Neuron (in vitro differentiated cells): Measurements from ENCODE around the gene C9.
"Not testable (repeated sequence)": the region's sequence is repeated elsewhere in the genome, so short reads cannot be mapped to it uniquely, and the experiment has no call there.

ENCODE experiments used
- H2AFZ ChIP-seq: one replicate; pipeline ENCODE4 v1.6.1; 2013; ENCODE audit warnings: low read depth, mild to moderate bottlenecking, inconsistent platforms, low read length, moderate library complexity
- H3K27me3 ChIP-seq: one replicate; pipeline ENCODE4 v1.6.1; 2013; ENCODE audit warnings: low read length; ENCODE audit not compliant: insufficient read depth
- H3K36me3 ChIP-seq: one replicate; pipeline ENCODE4 v1.6.1; 2013; ENCODE audit warnings: low read length; ENCODE audit not compliant: insufficient read depth
- H3K4me1 ChIP-seq: one replicate; pipeline ENCODE4 v1.6.1; 2013; ENCODE audit warnings: low read length; ENCODE audit not compliant: insufficient read depth
- H3K4me3 ChIP-seq: 2 replicates; pipeline ENCODE4 v1.5.1; 2013; ENCODE audit warnings: mild to moderate bottlenecking, low read length, moderate library complexity
- H3K9me3 ChIP-seq: one replicate; pipeline ENCODE4 v1.6.1; 2013; ENCODE audit warnings: low read length

C9 gene

GRCh38 chr5:39337252-39337915 is 26.9 kb downstream of the C9 start:
- Histone ChIP-seq H3K9me3 (no peaks in the 10 kb centered on the region), H3K36me3 (no peaks in the 10 kb centered on the region), H3K27me3 (no peaks in the 10 kb centered on the region), H2AFZ (no peak overlapping the region), H3K4me1 (no peaks in the 10 kb centered on the region), H3K4me3 (no peak overlapping the region)

- H3K4me3 ChIP-seq, H3K27me3 ChIP-seq, H3K9me3 ChIP-seq, H3K36me3 ChIP-seq, H3K4me1 ChIP-seq, H2AFZ ChIP-seq: not testable (repeated sequence)
Measured at GRCh38 chr5:39334296-39334695, 30.0 kb downstream of the C9 start.

- no peak overlapping the region for H2AFZ ChIP-seq
- H3K36me3 ChIP-seq: no peaks in the 10 kb centered on the region
- no peak overlapping the region for H3K4me3 ChIP-seq
- no peaks in the 10 kb centered on the region for H3K27me3 ChIP-seq
- no peaks in the 10 kb centered on the region for H3K9me3 ChIP-seq
- H3K4me1 ChIP-seq: no peaks in the 10 kb centered on the region
Measured at GRCh38 chr5:39333104-39333503, 31.2 kb downstream of the C9 start.

GRCh38 chr5:39331861-39332381 is 32.4 kb downstream of the C9 start:
- no peaks in the 10 kb centered on the region for H3K4me1 ChIP-seq
- H3K36me3 ChIP-seq: no peaks in the 10 kb centered on the region
- H3K9me3 ChIP-seq: no peaks in the 10 kb centered on the region
- no peak overlapping the region for H3K4me3 ChIP-seq
- no peak overlapping the region for H2AFZ ChIP-seq
- H3K27me3 ChIP-seq: no peaks in the 10 kb centered on the region

- Histone ChIP-seq H3K36me3 (no peaks in the 10 kb centered on the region), H3K4me3 (no peak overlapping the region), H3K27me3 (no peaks in the 10 kb centered on the region), H3K9me3 (no peaks in the 10 kb centered on the region), H2AFZ (no peak overlapping the region), H3K4me1 (no peaks in the 10 kb centered on the region)
Measured at GRCh38 chr5:39328731-39329130, 35.6 kb downstream of the C9 start.

- Histone ChIP-seq H3K36me3 (no peaks in the 10 kb centered on the region), H3K27me3 (no peaks in the 10 kb centered on the region), H2AFZ (no peak overlapping the region), H3K9me3 (no peaks in the 10 kb centered on the region), H3K4me1 (no peaks in the 10 kb centered on the region), H3K4me3 (no peak overlapping the region)
Measured at GRCh38 chr5:39323542-39323941, 40.8 kb downstream of the C9 start.

GRCh38 chr5:39319395-39319794 is 44.9 kb downstream of the C9 start:
- H3K9me3 ChIP-seq: no peaks in the 10 kb centered on the region
- H2AFZ ChIP-seq: no peak overlapping the region
- H3K27me3 ChIP-seq: no peaks in the 10 kb centered on the region
- no peaks in the 10 kb centered on the region for H3K4me1 ChIP-seq
- no peaks in the 10 kb centered on the region for H3K36me3 ChIP-seq
- H3K4me3 ChIP-seq: no peak overlapping the region

GRCh38 chr5:39316464-39316863 is 47.8 kb downstream of the C9 start:
- H3K4me1 ChIP-seq, H3K36me3 ChIP-seq, H3K4me3 ChIP-seq, H2AFZ ChIP-seq, H3K27me3 ChIP-seq, H3K9me3 ChIP-seq: not testable (repeated sequence)

GRCh38 chr5:39315995-39316394 is 48.3 kb downstream of the C9 start:
- Histone ChIP-seq H3K4me1 (no peaks in the 10 kb centered on the region), H3K36me3 (no peaks in the 10 kb centered on the region), H2AFZ (no peak overlapping the region), H3K4me3 (no peak overlapping the region), H3K9me3 (no peaks in the 10 kb centered on the region), H3K27me3 (no peaks in the 10 kb centered on the region)

- Histone ChIP-seq H2AFZ (no peak overlapping the region), H3K36me3 (no peaks in the 10 kb centered on the region), H3K4me3 (no peak overlapping the region), H3K4me1 (no peaks in the 10 kb centered on the region), H3K27me3 (no peaks in the 10 kb centered on the region), H3K9me3 (no peaks in the 10 kb centered on the region)
Measured at GRCh38 chr5:39314591-39314990, 49.7 kb downstream of the C9 start.

GRCh38 chr5:39309534-39309933 is 54.8 kb downstream of the C9 start:
- Histone ChIP-seq H3K4me1 (no peaks in the 10 kb centered on the region), H3K4me3 (no peak overlapping the region), H3K27me3 (no peaks in the 10 kb centered on the region), H3K9me3 (no peaks in the 10 kb centered on the region), H3K36me3 (no peaks in the 10 kb centered on the region), H2AFZ (no peak overlapping the region)

- H2AFZ ChIP-seq: no peak overlapping the region
- H3K9me3 ChIP-seq: no peaks in the 10 kb centered on the region
- H3K4me1 ChIP-seq: no peaks in the 10 kb centered on the region
- H3K27me3 ChIP-seq: no peaks in the 10 kb centered on the region
- H3K36me3 ChIP-seq: no peaks in the 10 kb centered on the region
- H3K4me3 ChIP-seq: no peak overlapping the region
Measured at GRCh38 chr5:39302472-39302871, 61.8 kb downstream of the C9 start.

- no peak overlapping the region for H2AFZ ChIP-seq
- H3K9me3 ChIP-seq: no peaks in the 10 kb centered on the region
- no peaks in the 10 kb centered on the region for H3K27me3 ChIP-seq
- H3K36me3 ChIP-seq: no peaks in the 10 kb centered on the region
- H3K4me1 ChIP-seq: no peaks in the 10 kb centered on the region
- H3K4me3 ChIP-seq: no peak overlapping the region
Measured at GRCh38 chr5:39301406-39301805, 62.9 kb downstream of the C9 start.

- H3K36me3 ChIP-seq: no peaks in the 10 kb centered on the region
- no peaks in the 10 kb centered on the region for H3K9me3 ChIP-seq
- no peak overlapping the region for H2AFZ ChIP-seq
Measured at GRCh38 chr5:39299962-39300361, 64.3 kb downstream of the C9 start.

More at GRCh38 chr5:39299962-39300361, 64.3 kb downstream of the C9 start:
- Histone ChIP-seq H3K4me1 (no peaks in the 10 kb centered on the region), H3K27me3 (no peaks in the 10 kb centered on the region), H3K4me3 (no peak overlapping the region)
